ENCODE results near the gene FHL1. TPM values are rescaled to one million over a fixed set of nuclear protein-coding genes. Genes with fewer than 3 reads are reported as not detected.

The FHL1 gene
- total RNA-seq, 1 experiment from 2014 or later: 51.8 TPM

DNA sequence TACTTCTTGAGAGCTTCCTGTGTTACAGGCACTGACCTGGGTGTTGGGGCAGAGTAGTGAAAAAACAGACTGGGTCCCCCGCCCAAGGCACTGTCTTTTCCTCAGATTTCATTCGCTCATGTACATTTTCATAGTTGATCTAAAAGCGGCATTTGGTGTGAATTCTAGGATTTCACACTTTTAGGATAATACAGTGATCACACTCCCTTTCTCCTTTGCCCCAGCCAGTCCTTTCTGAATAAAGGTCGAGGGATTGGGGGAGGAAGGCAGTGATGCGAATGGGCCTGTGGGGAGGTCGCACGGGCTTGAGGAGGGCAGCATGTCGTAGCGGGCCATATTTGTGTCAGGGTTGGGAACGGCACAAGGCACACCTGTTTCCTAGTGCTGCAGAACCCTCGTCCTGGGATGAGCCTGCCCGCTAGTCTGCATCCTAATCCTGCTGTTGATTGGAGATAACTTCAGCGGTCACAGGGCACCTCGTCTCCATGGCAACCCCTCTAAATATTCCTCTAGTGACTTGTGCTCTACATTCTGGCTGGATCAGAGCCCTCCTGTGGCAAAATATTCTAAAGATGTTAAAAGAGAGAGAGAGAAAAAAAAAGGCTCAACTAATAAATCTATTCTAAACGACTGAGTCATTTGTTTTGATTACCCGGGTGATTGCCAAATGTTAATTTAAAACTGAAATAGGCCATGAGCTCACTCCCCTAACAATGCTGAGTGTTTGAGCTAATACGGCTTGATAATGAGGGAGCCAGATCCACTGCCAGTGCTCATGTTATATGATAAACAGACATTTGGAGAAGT is 21.8 kb downstream of the FHL1 start:
- Histone ChIP-seq H3K4me1 (ENCODE audit: insufficient read depth, low read length) (peaks cover 28% of the 10 kb centered on the region), H3K36me3 (ENCODE audit: low read depth, low read length) (no peaks in the 10 kb centered on the region), H3K27me3 (ENCODE audit: low read length) (no peaks in the 10 kb centered on the region), H3K27ac (ENCODE audit: low read length) (0 out of 2 replicates have a peak overlapping the region, but pooled peaks have one; percentile 11), H4K20me1 (ENCODE audit: low read length) (no peaks in the 10 kb centered on the region), H3K9me2 (replicated peaks; ENCODE audit: low read length) (no peaks in the 10 kb centered on the region), H3K4me2 (ENCODE audit: low read length) (0 out of 2 replicates have a peak overlapping the region, but pooled peaks have one; percentile 6), H3K9me3 (ENCODE audit: low read length) (no peaks in the 10 kb centered on the region), H3K4me3 (ENCODE audit: low read length) (no peak overlapping the region), H3F3A (ENCODE audit: low read length, unreplicated experiment) (no peaks in the 10 kb centered on the region), H2AFZ (ENCODE audit: low read length) (no peak overlapping the region), H3K79me2 (ENCODE audit: low read length) (peaks cover 12% of the 10 kb centered on the region; the same call in 1 of the 2 replicates), H3K9ac (ENCODE audit: low read length) (no peak overlapping the region)
- TF ChIP-seq, protein P1, sequence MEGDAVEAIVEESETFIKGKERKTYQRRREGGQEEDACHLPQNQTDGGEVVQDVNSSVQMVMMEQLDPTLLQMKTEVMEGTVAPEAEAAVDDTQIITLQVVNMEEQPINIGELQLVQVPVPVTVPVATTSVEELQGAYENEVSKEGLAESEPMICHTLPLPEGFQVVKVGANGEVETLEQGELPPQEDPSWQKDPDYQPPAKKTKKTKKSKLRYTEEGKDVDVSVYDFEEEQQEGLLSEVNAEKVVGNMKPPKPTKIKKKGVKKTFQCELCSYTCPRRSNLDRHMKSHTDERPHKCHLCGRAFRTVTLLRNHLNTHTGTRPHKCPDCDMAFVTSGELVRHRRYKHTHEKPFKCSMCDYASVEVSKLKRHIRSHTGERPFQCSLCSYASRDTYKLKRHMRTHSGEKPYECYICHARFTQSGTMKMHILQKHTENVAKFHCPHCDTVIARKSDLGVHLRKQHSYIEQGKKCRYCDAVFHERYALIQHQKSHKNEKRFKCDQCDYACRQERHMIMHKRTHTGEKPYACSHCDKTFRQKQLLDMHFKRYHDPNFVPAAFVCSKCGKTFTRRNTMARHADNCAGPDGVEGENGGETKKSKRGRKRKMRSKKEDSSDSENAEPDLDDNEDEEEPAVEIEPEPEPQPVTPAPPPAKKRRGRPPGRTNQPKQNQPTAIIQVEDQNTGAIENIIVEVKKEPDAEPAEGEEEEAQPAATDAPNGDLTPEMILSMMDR (conservative IDR thresholded peaks at IDR 0.05; ENCODE audit: low read depth, low read length): no peak
- TF ChIP-seq EZH2phosphoT487 (IDR thresholded peaks at IDR 0.05; ENCODE audit: borderline replicate concordance, low read length) (no peak), EZH2 (IDR thresholded peaks at IDR 0.05; ENCODE audit: low read length, unreplicated experiment) (no peak)
- DNase-seq: peak; percentile 39
- ChIA-PET CTCF (interaction anchor here (0.6 kb wide), 1 partner anchor 541 kb away, joined by 4 read pairs; no protein-coding TSS in a partner anchor), POLR2A (ENCODE audit: unreplicated experiment) (no interaction called here)
- no TSS peak for BruUV-seq (replicated peaks)
- ATAC-seq: peak; percentile 60
- intact Hi-C loops (cut with micrococcal nuclease): no loop called here

DNA sequence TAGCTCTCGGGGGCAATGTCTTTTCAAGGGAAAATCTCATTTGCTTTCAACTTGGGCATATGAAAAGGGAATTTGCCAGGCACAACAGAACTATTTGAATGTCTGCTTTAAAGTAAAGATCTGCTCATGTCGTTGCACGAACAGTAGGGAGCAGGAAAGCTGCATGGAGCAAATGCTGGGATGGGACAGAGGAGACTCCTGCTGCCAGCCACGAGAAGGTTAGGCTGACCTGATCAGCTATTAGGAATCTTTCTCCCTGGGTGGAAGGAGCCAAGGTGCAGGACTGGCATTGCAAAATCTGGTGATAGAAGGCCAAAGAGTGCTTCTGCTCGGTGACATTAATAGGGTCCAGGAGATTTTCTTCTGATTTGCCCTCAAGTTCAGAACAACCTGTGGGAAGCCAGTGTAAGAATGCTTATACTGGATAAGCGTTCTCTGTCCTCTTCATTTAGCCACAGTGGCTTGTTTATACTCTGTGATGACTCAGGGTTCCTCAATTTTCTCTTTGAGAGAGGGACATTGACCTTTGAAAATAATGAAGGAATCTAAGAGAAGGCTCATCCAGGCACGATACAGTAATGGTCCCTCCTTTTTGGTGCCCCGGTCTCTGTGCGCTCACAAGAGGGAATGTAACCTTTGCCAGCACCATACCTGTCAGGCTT is 22.9 kb downstream of the FHL1 start:
- H3K79me2 ChIP-seq (ENCODE audit: low read length): 0 out of 2 replicates have a peak, but pooled peaks cover 4% of the 10 kb centered on the region
- no peak overlapping the region for H3K9ac ChIP-seq (ENCODE audit: low read length)
- BruUV-seq (replicated peaks): TSS peak; percentile 18
- peaks cover 28% of the 10 kb centered on the region for H3K4me1 ChIP-seq (ENCODE audit: insufficient read depth, low read length)
- H3K9me2 ChIP-seq (replicated peaks; ENCODE audit: low read length): no peaks in the 10 kb centered on the region
- no peaks in the 10 kb centered on the region for H3F3A ChIP-seq (ENCODE audit: low read length, unreplicated experiment)
- DNase-seq: no peak
- H3K27me3 ChIP-seq (ENCODE audit: low read length): no peaks in the 10 kb centered on the region
- no peak overlapping the region for H3K27ac ChIP-seq (ENCODE audit: low read length)
- H3K36me3 ChIP-seq (ENCODE audit: low read depth, low read length): no peaks in the 10 kb centered on the region
- no peak overlapping the region for H3K4me3 ChIP-seq (ENCODE audit: low read length)
- ChIA-PET POLR2A (ENCODE audit: unreplicated experiment) (no interaction called here), CTCF (interaction anchor here (0.6 kb wide), 1 partner anchor 102 kb away, joined by 3 read pairs; no protein-coding TSS in a partner anchor)
- no peaks in the 10 kb centered on the region for H4K20me1 ChIP-seq (ENCODE audit: low read length)
- intact Hi-C loops (cut with micrococcal nuclease): no loop called here
- no peak for ATAC-seq
- H2AFZ ChIP-seq (ENCODE audit: low read length): no peak overlapping the region
- TF ChIP-seq, protein P1 (conservative IDR thresholded peaks at IDR 0.05; ENCODE audit: low read depth, low read length): no peak
- no peak for TF ChIP-seq EZH2 (IDR thresholded peaks at IDR 0.05; ENCODE audit: low read length, unreplicated experiment)
- no peak for TF ChIP-seq EZH2phosphoT487 (IDR thresholded peaks at IDR 0.05; ENCODE audit: borderline replicate concordance, low read length)
- H3K9me3 ChIP-seq (ENCODE audit: low read length): no peaks in the 10 kb centered on the region
- H3K4me2 ChIP-seq (ENCODE audit: low read length): no peak overlapping the region

All from PC-3 (cell line).